Measurements from ENCODE around the gene CDH8.
"Not testable (repeated sequence)": the region's sequence is repeated elsewhere in the genome, so short reads cannot be mapped to it uniquely, and the experiment has no call there.

CDH8 gene

GRCh38 chr16:61926766-61927165 is 109.5 kb downstream of the CDH8 start:
- Histone ChIP-seq H3K9me3 (replicated peaks; ENCODE audit: low read length) (no peaks in the 10 kb centered on the region), H3K4me2 (ENCODE audit: low read length) (no peak overlapping the region), H3K9ac (ENCODE audit: low read depth, low read length) (no peak overlapping the region), H3K4me3 (ENCODE audit: low read length) (no peak overlapping the region), H3K27me3 (ENCODE audit: control insufficient read depth, insufficient read depth, low read length) (no peaks in the 10 kb centered on the region), H3K4me1 (ENCODE audit: control insufficient read depth, insufficient read depth, low read length) (no peaks in the 10 kb centered on the region), H3K36me3 (ENCODE audit: insufficient read depth, low read length) (no peaks in the 10 kb centered on the region)

GRCh38 chr16:61923629-61924028 is 112.6 kb downstream of the CDH8 start:
- Histone ChIP-seq H3K4me1 (ENCODE audit: control insufficient read depth, insufficient read depth, low read length) (no peaks in the 10 kb centered on the region), H3K36me3 (ENCODE audit: insufficient read depth, low read length) (no peaks in the 10 kb centered on the region), H3K4me3 (ENCODE audit: low read length) (no peak overlapping the region), H3K9ac (ENCODE audit: low read depth, low read length) (no peak overlapping the region), H3K27me3 (ENCODE audit: control insufficient read depth, insufficient read depth, low read length) (no peaks in the 10 kb centered on the region), H3K4me2 (ENCODE audit: low read length) (no peak overlapping the region), H3K9me3 (replicated peaks; ENCODE audit: low read length) (no peaks in the 10 kb centered on the region)

DNA sequence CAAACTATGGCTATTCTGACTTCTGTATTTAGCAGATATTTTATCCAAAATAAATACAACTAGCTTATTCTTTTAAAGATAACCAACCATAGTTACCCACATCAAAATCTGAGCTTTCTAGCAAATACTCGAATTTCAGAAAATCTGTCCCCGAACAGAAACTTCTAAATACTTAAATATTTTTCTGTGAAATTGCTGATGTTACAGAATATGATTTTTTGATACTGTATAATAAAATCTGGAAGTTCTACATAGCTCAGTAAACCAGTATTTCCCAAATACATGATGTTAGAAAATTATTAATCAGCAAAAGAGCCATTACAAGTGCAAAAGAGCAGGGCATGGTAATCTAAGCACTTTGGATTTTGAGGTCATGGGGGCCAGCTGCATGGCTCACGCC is 114.9 kb downstream of the CDH8 start:
- no peaks in the 10 kb centered on the region for H3K4me1 ChIP-seq (ENCODE audit: control insufficient read depth, insufficient read depth, low read length)
- no peak overlapping the region for H3K4me2 ChIP-seq (ENCODE audit: low read length)
- no peaks in the 10 kb centered on the region for H3K36me3 ChIP-seq (ENCODE audit: insufficient read depth, low read length)
- no peak overlapping the region for H3K9ac ChIP-seq (ENCODE audit: low read depth, low read length)
- H3K4me3 ChIP-seq (ENCODE audit: low read length), result no peak overlapping the region
- no peaks in the 10 kb centered on the region for H3K27me3 ChIP-seq (ENCODE audit: control insufficient read depth, insufficient read depth, low read length)
- H3K9me3 ChIP-seq (replicated peaks; ENCODE audit: low read length), result no peaks in the 10 kb centered on the region

- H3K4me2 ChIP-seq (ENCODE audit: low read length); H3K27me3 ChIP-seq (ENCODE audit: control insufficient read depth, insufficient read depth, low read length); H3K36me3 ChIP-seq (ENCODE audit: insufficient read depth, low read length); H3K9me3 ChIP-seq (replicated peaks; ENCODE audit: low read length); H3K4me1 ChIP-seq (ENCODE audit: control insufficient read depth, insufficient read depth, low read length); H3K9ac ChIP-seq (ENCODE audit: low read depth, low read length); H3K4me3 ChIP-seq (ENCODE audit: low read length): not testable (repeated sequence)
Measured at GRCh38 chr16:61917865-61918826, 118.1 kb downstream of the CDH8 start.

DNA sequence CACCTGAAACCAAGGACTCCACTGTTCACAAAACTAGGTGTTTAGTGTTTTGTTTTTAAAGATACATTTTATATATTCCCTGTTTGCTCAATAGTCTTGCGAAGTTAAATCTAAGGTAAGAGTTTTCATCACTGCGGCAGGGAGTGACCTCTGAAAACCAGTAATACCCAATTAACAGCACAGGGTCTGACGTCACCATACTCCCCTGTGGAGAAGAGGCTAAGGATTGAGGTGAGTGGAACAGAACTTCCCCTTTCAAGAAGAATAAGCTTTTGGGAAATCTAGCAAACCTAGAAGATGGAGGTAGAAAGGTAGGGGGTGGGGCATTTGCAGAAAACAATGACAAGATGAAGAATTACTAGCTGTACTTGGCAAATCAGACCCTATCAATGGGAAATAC is 120.7 kb downstream of the CDH8 start:
- Histone ChIP-seq H3K9me3 (replicated peaks; ENCODE audit: low read length) (no peaks in the 10 kb centered on the region), H3K4me3 (ENCODE audit: low read length) (no peak overlapping the region), H3K4me1 (ENCODE audit: control insufficient read depth, insufficient read depth, low read length) (no peaks in the 10 kb centered on the region), H3K4me2 (ENCODE audit: low read length) (no peak overlapping the region), H3K27me3 (ENCODE audit: control insufficient read depth, insufficient read depth, low read length) (no peaks in the 10 kb centered on the region), H3K9ac (ENCODE audit: low read depth, low read length) (no peak overlapping the region), H3K36me3 (ENCODE audit: insufficient read depth, low read length) (no peaks in the 10 kb centered on the region)

GRCh38 chr16:61909074-61909473 is 127.2 kb downstream of the CDH8 start:
- no peak overlapping the region for H3K4me2 ChIP-seq (ENCODE audit: low read length)
- H3K27me3 ChIP-seq (ENCODE audit: control insufficient read depth, insufficient read depth, low read length), result no peaks in the 10 kb centered on the region
- H3K9ac ChIP-seq (ENCODE audit: low read depth, low read length), result no peak overlapping the region
- no peaks in the 10 kb centered on the region for H3K36me3 ChIP-seq (ENCODE audit: insufficient read depth, low read length)
- H3K4me3 ChIP-seq (ENCODE audit: low read length), result no peak overlapping the region
- no peaks in the 10 kb centered on the region for H3K9me3 ChIP-seq (replicated peaks; ENCODE audit: low read length)
- H3K4me1 ChIP-seq (ENCODE audit: control insufficient read depth, insufficient read depth, low read length), result no peaks in the 10 kb centered on the region

DNA sequence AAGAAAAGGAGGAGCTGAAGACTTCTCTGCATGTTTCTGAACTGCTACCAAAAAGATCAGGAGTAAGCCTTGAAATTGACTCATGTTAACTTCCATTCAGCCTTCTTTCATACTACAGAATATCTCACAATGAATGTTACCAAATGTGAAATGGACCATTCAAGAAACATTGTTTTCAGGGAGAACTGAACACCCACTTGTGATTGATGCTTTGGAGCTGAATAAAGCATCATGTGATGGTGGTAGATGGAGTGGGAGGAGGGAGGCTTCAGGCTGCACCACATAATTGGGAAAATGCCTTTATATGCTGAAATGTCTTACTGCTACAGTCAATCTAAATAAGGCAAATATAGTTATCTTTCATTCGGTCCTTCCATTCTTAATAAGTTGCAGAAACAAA is 127.8 kb downstream of the CDH8 start:
- Histone ChIP-seq H3K4me2 (ENCODE audit: low read length) (no peak overlapping the region), H3K4me3 (ENCODE audit: low read length) (no peak overlapping the region), H3K27me3 (ENCODE audit: control insufficient read depth, insufficient read depth, low read length) (no peaks in the 10 kb centered on the region), H3K9ac (ENCODE audit: low read depth, low read length) (no peak overlapping the region), H3K4me1 (ENCODE audit: control insufficient read depth, insufficient read depth, low read length) (no peaks in the 10 kb centered on the region), H3K9me3 (replicated peaks; ENCODE audit: low read length) (no peaks in the 10 kb centered on the region), H3K36me3 (ENCODE audit: insufficient read depth, low read length) (no peaks in the 10 kb centered on the region)

- Histone ChIP-seq H3K4me2 (ENCODE audit: low read length) (no peak overlapping the region), H3K27me3 (ENCODE audit: control insufficient read depth, insufficient read depth, low read length) (no peaks in the 10 kb centered on the region), H3K36me3 (ENCODE audit: insufficient read depth, low read length) (no peaks in the 10 kb centered on the region), H3K4me1 (ENCODE audit: control insufficient read depth, insufficient read depth, low read length) (peaks cover 7% of the 10 kb centered on the region), H3K4me3 (ENCODE audit: low read length) (no peak overlapping the region), H3K9ac (ENCODE audit: low read depth, low read length) (no peak overlapping the region), H3K9me3 (replicated peaks; ENCODE audit: low read length) (no peaks in the 10 kb centered on the region)
Measured at GRCh38 chr16:61901689-61902088, 134.5 kb downstream of the CDH8 start.

DNA sequence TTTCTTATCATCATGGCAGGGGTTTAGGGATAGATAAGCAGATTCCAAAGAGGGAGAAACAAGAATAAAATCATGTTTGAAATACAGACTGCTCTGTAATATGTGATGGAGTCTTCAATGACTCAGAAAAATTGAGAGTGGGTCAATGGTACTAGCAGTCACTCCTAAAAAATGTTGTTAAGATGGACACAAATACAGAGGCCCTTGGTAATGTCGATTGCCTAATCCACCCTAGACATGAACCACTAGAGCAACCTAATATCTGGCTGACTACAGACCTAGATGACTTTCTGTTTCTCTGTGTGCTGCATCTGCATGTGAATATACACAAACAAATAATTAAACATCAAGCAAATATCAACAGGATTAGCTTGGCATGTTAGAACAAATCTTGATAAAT is 135.8 kb downstream of the CDH8 start:
- peak overlapping the region; percentile 43 for H3K4me2 ChIP-seq (ENCODE audit: low read length)
- no peaks in the 10 kb centered on the region for H3K27me3 ChIP-seq (ENCODE audit: control insufficient read depth, insufficient read depth, low read length)
- no peak overlapping the region for H3K4me3 ChIP-seq (ENCODE audit: low read length)
- no peaks in the 10 kb centered on the region for H3K36me3 ChIP-seq (ENCODE audit: insufficient read depth, low read length)
- peak overlapping the region; percentile 29 for H3K9ac ChIP-seq (ENCODE audit: low read depth, low read length)
- H3K9me3 ChIP-seq (replicated peaks; ENCODE audit: low read length), result no peaks in the 10 kb centered on the region
- H3K4me1 ChIP-seq (ENCODE audit: control insufficient read depth, insufficient read depth, low read length), result peaks cover 7% of the 10 kb centered on the region

DNA sequence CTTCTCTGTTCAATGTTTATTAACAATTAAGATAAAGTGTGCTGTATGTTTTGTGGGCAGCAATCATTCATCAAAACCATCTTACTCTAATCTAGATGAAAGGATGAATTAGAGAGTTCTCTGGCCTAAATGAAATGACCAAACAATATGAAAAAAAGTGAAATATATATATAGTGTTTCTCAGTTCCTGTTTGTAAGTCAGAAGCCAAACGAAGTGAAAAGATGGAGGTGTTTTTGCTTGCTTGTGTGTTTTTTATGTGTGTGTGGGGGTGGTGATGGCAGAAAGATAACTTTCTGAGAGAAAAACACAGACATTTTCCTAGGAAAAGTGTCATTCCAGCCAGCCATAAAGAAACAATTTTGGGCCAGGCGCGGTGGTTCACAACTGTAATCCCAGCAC is 138.6 kb downstream of the CDH8 start:
- no peaks in the 10 kb centered on the region for H3K36me3 ChIP-seq (ENCODE audit: insufficient read depth, low read length)
- H3K9ac ChIP-seq (ENCODE audit: low read depth, low read length), result no peak overlapping the region
- no peak overlapping the region for H3K4me2 ChIP-seq (ENCODE audit: low read length)
- H3K9me3 ChIP-seq (replicated peaks; ENCODE audit: low read length), result no peaks in the 10 kb centered on the region
- no peak overlapping the region for H3K4me3 ChIP-seq (ENCODE audit: low read length)
- H3K4me1 ChIP-seq (ENCODE audit: control insufficient read depth, insufficient read depth, low read length), result peaks cover 7% of the 10 kb centered on the region
- no peaks in the 10 kb centered on the region for H3K27me3 ChIP-seq (ENCODE audit: control insufficient read depth, insufficient read depth, low read length)

GRCh38 chr16:61892531-61892930 is 143.7 kb downstream of the CDH8 start:
- Histone ChIP-seq H3K4me3 (ENCODE audit: low read length) (no peak overlapping the region), H3K4me1 (ENCODE audit: control insufficient read depth, insufficient read depth, low read length) (peaks cover 4% of the 10 kb centered on the region), H3K9ac (ENCODE audit: low read depth, low read length) (no peak overlapping the region), H3K9me3 (replicated peaks; ENCODE audit: low read length) (no peaks in the 10 kb centered on the region), H3K27me3 (ENCODE audit: control insufficient read depth, insufficient read depth, low read length) (no peaks in the 10 kb centered on the region), H3K36me3 (ENCODE audit: insufficient read depth, low read length) (no peaks in the 10 kb centered on the region), H3K4me2 (ENCODE audit: low read length) (no peak overlapping the region)

- peaks cover 4% of the 10 kb centered on the region for H3K4me1 ChIP-seq (ENCODE audit: control insufficient read depth, insufficient read depth, low read length)
- no peaks in the 10 kb centered on the region for H3K27me3 ChIP-seq (ENCODE audit: control insufficient read depth, insufficient read depth, low read length)
- no peak overlapping the region for H3K4me3 ChIP-seq (ENCODE audit: low read length)
- H3K36me3 ChIP-seq (ENCODE audit: insufficient read depth, low read length), result no peaks in the 10 kb centered on the region
- no peak overlapping the region for H3K4me2 ChIP-seq (ENCODE audit: low read length)
- no peak overlapping the region for H3K9ac ChIP-seq (ENCODE audit: low read depth, low read length)
- peaks cover 4% of the 10 kb centered on the region for H3K9me3 ChIP-seq (replicated peaks; ENCODE audit: low read length)
Measured at GRCh38 chr16:61891460-61891859, 144.8 kb downstream of the CDH8 start.
